K562 (cell line): Measurements from ENCODE around the gene KCND1. TPM values are rescaled to one million over a fixed set of nuclear protein-coding genes. Genes with fewer than 3 reads are reported as not detected.

Experiments used
- ATAC-seq: fragments of 200-7000 bp; cut with Tn5 transposase; 3 replicates; pipeline ENCODE4 v1.9.1; 2020; ENCODE audit warnings: moderate library complexity
- BruUV-seq: library from RNA; stranded (reverse); fragments of 400-500 nt; replicated peaks from 2 replicates; lab custom pipeline; 2021; lab: Mats Ljungman, UMichigan
- CTCF ChIA-PET: fragments of 300-600 bp; formaldehyde crosslinking; extraction: SDS; loops from one replicate; lab custom pipeline; 2021; ENCODE audit warnings: low intra/inter-chr PET ratio; lab: Yijun Ruan, JAX
- POLR2A ChIA-PET: fragments of 300-600, 350-650 bp; sonication (Branson Sonifier 250); formaldehyde crosslinking; extraction: SDS; loops from one replicate; lab custom pipeline; 2021; ENCODE audit warnings: antibody characterized with exemption, inconsistent platforms; lab: Yijun Ruan, JAX
- DNase-seq, 4 experiments: peaks; one replicate each; pipeline versions ENCODE4 v3.0.0 to v3.0.0-alpha.2; 2011 to 2018; ENCODE audit warnings: low spot score in 3 of 4, mixed read lengths in 3 of 4; ENCODE audit errors: extremely low read depth in 1 of 4
- FAIRE-seq: peaks from 2 replicates; lab custom pipeline; 2011; peaks lifted over from hg19 to GRCh38; lab: Jason Lieb, UNC
- H2AFZ ChIP-seq: 2 replicates; pipeline ENCODE4 v1.6.0; 2011; ENCODE audit warnings: low read depth, low read length, control low read depth, inconsistent platforms
- H3K27ac ChIP-seq: fragments of 200-600 bp; 3 replicates; pipeline ENCODE4 v1.8.0; 2011; ENCODE audit warnings: low read depth, mild to moderate bottlenecking, control low read depth, inconsistent platforms, low read length, moderate library complexity, mixed read lengths; ENCODE audit errors: extremely low read depth
- H3K27me3 ChIP-seq, 2 experiments: fragments of 300-600 bp in 1 of 2; 2 replicates in 1 of 2; 3 replicates in 1 of 2; pipeline versions ENCODE4 v1.6.0 to v1.8.0; 2011; ENCODE audit warnings: inconsistent platforms in 2 of 2, low read length in 2 of 2, mild to moderate bottlenecking in 1 of 2, mixed read lengths in 1 of 2, moderate library complexity in 1 of 2; ENCODE audit not compliant: control insufficient read depth in 2 of 2, insufficient read depth in 2 of 2
- H3K36me3 ChIP-seq: fragments of 300-600 bp; 3 replicates; pipeline ENCODE4 v1.8.0; 2011; ENCODE audit warnings: mild to moderate bottlenecking, low read length, inconsistent platforms; ENCODE audit not compliant: control insufficient read depth, insufficient read depth
- H3K4me1 ChIP-seq, 2 experiments: fragments of 200-600 bp in 1 of 2; replicated peaks in 1 of 2; 2 replicates in 1 of 2; 3 replicates in 1 of 2; pipeline versions ENCODE4 v1.5.1 to v1.8.0; 2011; ENCODE audit warnings: inconsistent platforms in 2 of 2, low read length in 2 of 2, mild to moderate bottlenecking in 1 of 2, mixed read lengths in 1 of 2, moderate library complexity in 1 of 2; ENCODE audit not compliant: control insufficient read depth in 2 of 2, insufficient read depth in 2 of 2
- H3K4me2 ChIP-seq: 2 replicates; pipeline ENCODE4 v1.6.1; 2011; ENCODE audit warnings: low read length, control low read depth, inconsistent platforms, mixed read lengths; ENCODE audit not compliant: insufficient read depth
- H3K4me3 ChIP-seq: fragments of 200-600 bp; sonication (generic), shearing (Covaris generic); 2 replicates; pipeline ENCODE4 v1.5.1; 2016; ENCODE audit warnings: control low read depth, inconsistent platforms
- H3K79me2 ChIP-seq: fragments of 200-600 bp; 3 replicates; pipeline ENCODE4 v1.8.0; 2011; ENCODE audit warnings: low read length, inconsistent platforms; ENCODE audit not compliant: control insufficient read depth, insufficient read depth
- H3K9ac ChIP-seq, 2 experiments: 2 replicates each; pipeline versions ENCODE4 v1.6.0 to v1.6.1; 2011; ENCODE audit warnings: low read depth in 2 of 2, low read length in 2 of 2, control low read depth in 1 of 2, inconsistent platforms in 1 of 2, mild to moderate bottlenecking in 1 of 2, mixed read lengths in 1 of 2; ENCODE audit not compliant: insufficient read depth in 1 of 2
- H3K9me1 ChIP-seq: one replicate; pipeline ENCODE4 v1.6.0; 2011; ENCODE audit warnings: inconsistent platforms, mild to moderate bottlenecking, low read length, moderate library complexity; ENCODE audit not compliant: control insufficient read depth, insufficient read depth
- H3K9me3 ChIP-seq: replicated peaks from 2 replicates; pipeline ENCODE4 v1.5.1; 2011; ENCODE audit warnings: low read depth, low read length, inconsistent platforms; ENCODE audit not compliant: control insufficient read depth, insufficient read depth
- H4K20me1 ChIP-seq: replicated peaks from 2 replicates; pipeline ENCODE4 v1.6.1; 2011; ENCODE audit warnings: low read length, inconsistent platforms, mixed read lengths; ENCODE audit not compliant: control insufficient read depth, insufficient read depth
- AFF1 ChIP-seq, 2 experiments: fragments of 450-650 bp; IDR thresholded peaks; 2 replicates each; pipeline ENCODE4 v1.6.1; 2018; ENCODE audit warnings: mild to moderate bottlenecking in 2 of 2, low read depth in 1 of 2; ENCODE audit not compliant: partially characterized antibody in 2 of 2
- ARID1B ChIP-seq: fragments of 450-650 bp; IDR thresholded peaks from 2 replicates; pipeline ENCODE4 v1.6.1; 2016; ENCODE audit warnings: antibody characterized with exemption, mild to moderate bottlenecking, inconsistent platforms
- CREB3L1 ChIP-seq: fragments of 450-650 bp; IDR thresholded peaks from 2 replicates; pipeline ENCODE4 v1.6.1; 2014; ENCODE audit warnings: low read depth, mild to moderate bottlenecking, moderate library complexity, borderline replicate concordance
- CTBP1 ChIP-seq: fragments of 450-650 bp; IDR thresholded peaks from 2 replicates; pipeline ENCODE4 v1.6.1; 2016; ENCODE audit warnings: borderline replicate concordance
- DEAF1 ChIP-seq: fragments of 450-650 bp; formaldehyde crosslinking; IDR thresholded peaks from 2 replicates; pipeline ENCODE4 v1.4.0; 2020; ENCODE audit warnings: mild to moderate bottlenecking, moderate library complexity
- E2F3 ChIP-seq: fragments of 250-450 bp; sonication (Bioruptor Pico); IDR thresholded peaks from 2 replicates; pipeline ENCODE4 v1.4.0; 2020; ENCODE audit warnings: mild to moderate bottlenecking
- EWSR1 ChIP-seq: fragments of 450-650 bp; IDR thresholded peaks from 2 replicates; pipeline ENCODE4 v1.6.1; 2018; ENCODE audit warnings: borderline replicate concordance, mild to moderate bottlenecking, low read depth, moderate library complexity; ENCODE audit not compliant: partially characterized antibody
- KHSRP ChIP-seq: fragments of 450-650 bp; IDR thresholded peaks from 2 replicates; pipeline ENCODE4 v1.6.1; 2017
- MEF2D ChIP-seq: conservative IDR thresholded peaks from 2 replicates; pipeline ENCODE4 v1.6.1; 2016; ENCODE audit warnings: low read depth, missing genetic modification characterization, missing compliant biosample characterization
- NR2C2 ChIP-seq, 2 experiments: fragments of 200-800 bp in 1 of 2; sonication (Bioruptor generic) in 1 of 2; sonication (generic) in 1 of 2; formaldehyde crosslinking in 1 of 2; IDR thresholded peaks; 2 replicates each; pipeline versions ENCODE4 v1.6.1 to v1.8.0; 2016 to 2022; ENCODE audit warnings: mild to moderate bottlenecking in 1 of 2, missing compliant biosample characterization in 1 of 2, missing genetic modification characterization in 1 of 2, missing genetic modification reagents in 1 of 2
- SETDB1 ChIP-seq: IDR thresholded peaks from one replicate; pipeline ENCODE4 v1.6.1; 2012; ENCODE audit warnings: low read length, control low read depth, inconsistent platforms
- SNIP1 ChIP-seq: fragments of 450-650 bp; IDR thresholded peaks from 2 replicates; pipeline ENCODE4 v1.7.1; 2017; ENCODE audit warnings: low read depth, mild to moderate bottlenecking
- SOX6 ChIP-seq: fragments of 450-650 bp; IDR thresholded peaks from 2 replicates; pipeline ENCODE4 v1.6.1; 2014; ENCODE audit warnings: mild to moderate bottlenecking
- SRSF7 ChIP-seq: fragments of 200-400 bp; formaldehyde crosslinking; optimal IDR thresholded peaks from 2 replicates; pipeline ENCODE3; 2017; ENCODE audit warnings: mild to moderate bottlenecking, low read depth, low read length
- ZFP1 ChIP-seq: fragments of 450-650 bp; formaldehyde crosslinking; IDR thresholded peaks from 2 replicates; pipeline ENCODE4 v1.4.0; 2020; ENCODE audit warnings: mild to moderate bottlenecking, mixed read lengths
- ZNF77 ChIP-seq: fragments of 250-450 bp; sonication (Bioruptor Pico); IDR thresholded peaks from 2 replicates; pipeline ENCODE4 v1.5.0; 2020
- ZNF780A ChIP-seq: fragments of 250-450 bp; sonication (Bioruptor Pico); IDR thresholded peaks from 2 replicates; pipeline ENCODE4 v1.5.0; 2021; ENCODE audit warnings: mild to moderate bottlenecking
- ZNF785 ChIP-seq: fragments of 250-450 bp; sonication (Bioruptor Pico); IDR thresholded peaks from 2 replicates; pipeline ENCODE4 v1.4.0; 2020; ENCODE audit warnings: mild to moderate bottlenecking
- WGBS: fragments of 100-300 bp; shearing (Covaris generic); methylation state at CpG from one replicate; pipeline ENCODE4 v1.1.6; 2016; ENCODE audit warnings: low coverage, mixed read lengths; ENCODE audit not compliant: insufficient coverage; ENCODE audit errors: missing lambda C conversion rate; 5-methylcytosine and 5-hydroxymethylcytosine counted together
- in situ Hi-C: fragments of 300-500 bp; cut with MboI; formaldehyde crosslinking; loops from 4 replicates; pipeline ENCODE4 v1.15.0; 2018; ENCODE audit warnings: inconsistent platforms, mixed read lengths
- intact Hi-C: fragments of 100-400 bp; cut with micrococcal nuclease; formaldehyde crosslinking; loops from 2 replicates; pipeline ENCODE4 v1.14.2; 2022
- polyA plus RNA-seq, 8 experiments: library from polyadenylated mRNA; depleted of rRNA in 4 of 8; stranded (reverse) in 5 of 8; unstranded in 3 of 8; fragments of >200 nt; fragmentation: Nextera tagmentation in 2 of 8; fragmentation: Illumina TruSeq in 1 of 8; extraction: Ambion mirVana in 2 of 8; extraction: Trizol in 1 of 8; gene quantifications; 2 replicates each; pipeline versions ENCODE4 v1.2.1 to v1.2.3, GENCODE V29; 2011 to 2014; ENCODE audit warnings: inconsistent platforms in 1 of 8, missing spikeins in 1 of 8
- total RNA-seq, 7 experiments: library from RNA; depleted of rRNA in 6 of 7; stranded (reverse); fragments of >200 nt in 6 of 7; fragmentation: Illumina TruSeq in 2 of 7; extraction: Trizol in 2 of 7; gene quantifications; 2 replicates each; pipeline versions ENCODE4 v1.2.1 to v1.2.3, GENCODE V29; 2011 to 2021; ENCODE audit warnings: low replicate concordance in 1 of 7

The KCND1 gene
- total and polyA plus RNA-seq, 9 of the 15 experiments (the other 6 are each of a cell fraction or from before 2014, with no cell fraction given): 0.06 to 0.83 (median 0.39) TPM; not detected in 1

GRCh38 chrX:48983081-48983480 is 11.4 kb upstream of the KCND1 start:
- H3K9ac ChIP-seq: no peak overlapping the region
- no peak overlapping the region for H3K27ac ChIP-seq
- in situ Hi-C loops (no loop called here), intact Hi-C loops (no loop called here)
- H4K20me1 ChIP-seq: no peaks in the 10 kb centered on the region
- WGBS: 100% methylated on average over 3 of the region's 17 CpGs
- no peak overlapping the region for H3K4me2 ChIP-seq
- FAIRE-seq: no peak
- no peak for DNase-seq
- H3K27me3 ChIP-seq: no peaks in the 10 kb centered on the region
- H3K4me1 ChIP-seq: peaks cover 5 to 8% of the 10 kb centered on the region in 2 experiments; a peak in 3 of 5 replicates
- no peak overlapping the region for H3K4me3 ChIP-seq
- BruUV-seq: no TSS peak
- H3K9me3 ChIP-seq: no peaks in the 10 kb centered on the region
- ChIA-PET POLR2A (interaction anchor here (1.6 kb wide), 1 partner anchor 11 kb away, joined by 4 read pairs; the partner anchor contains the start of gene KCND1), CTCF (no interaction called here)
- no peak for ATAC-seq
- no peaks in the 10 kb centered on the region for H3K9me1 ChIP-seq
- H3K79me2 ChIP-seq: no peaks in the 10 kb centered on the region
- H3K36me3 ChIP-seq: peaks cover 52% of the 10 kb centered on the region; the same call in 2 of the 3 replicates
- H2AFZ ChIP-seq: no peak overlapping the region
- no peak for TF ChIP-seq SOX6
- TF ChIP-seq ZNF785 (CRISPR knock-in tag): no peak
- no peak for TF ChIP-seq SNIP1
- TF ChIP-seq EWSR1: no peak
- no peak for TF ChIP-seq SRSF7
- TF ChIP-seq MEF2D (tag): no peak
- TF ChIP-seq ZNF780A (CRISPR knock-in tag): no peak
- TF ChIP-seq E2F3 (CRISPR knock-in tag): no peak
- TF ChIP-seq KHSRP: no peak
- no peak for TF ChIP-seq SETDB1
- TF ChIP-seq ARID1B: no peak
- TF ChIP-seq DEAF1 (CRISPR knock-in tag): no peak
- TF ChIP-seq AFF1 (IDR thresholded peaks at IDR 0.05; ENCODE audit: low read depth in 1 of 2, partially characterized antibody in 2 of 2): no peak
- TF ChIP-seq NR2C2 (CRISPR knock-in tag; IDR thresholded peaks at IDR 0.05): no peak
- no peak for TF ChIP-seq NR2C2 (tag; IDR thresholded peaks at IDR 0.05)
- no peak for TF ChIP-seq CREB3L1
- TF ChIP-seq ZNF77 (CRISPR knock-in tag): no peak
- no peak for TF ChIP-seq CTBP1
- no peak for TF ChIP-seq ZFP1
